BLaER1 (cell line): ENCODE measurements around the gene ENO4.

Source experiments
- H3K27ac ChIP-seq: shearing (Covaris generic); formaldehyde crosslinking; 2 replicates; pipeline ENCODE4 v1.8.1; 2022
- H3K27me3 ChIP-seq: shearing (Covaris generic); formaldehyde crosslinking; 2 replicates; pipeline ENCODE4 v1.8.1; 2022
- H3K36me3 ChIP-seq: shearing (Covaris generic); formaldehyde crosslinking; 2 replicates; pipeline ENCODE4 v1.8.1; 2022
- H3K4me1 ChIP-seq: shearing (Covaris generic); formaldehyde crosslinking; 2 replicates; pipeline ENCODE4 v1.8.1; 2022
- H3K4me2 ChIP-seq: shearing (Covaris generic); formaldehyde crosslinking; 2 replicates; pipeline ENCODE4 v1.8.1; 2022
- H3K4me3 ChIP-seq: shearing (Covaris generic); formaldehyde crosslinking; 2 replicates; pipeline ENCODE4 v1.8.1; 2022
- H3K9ac ChIP-seq: shearing (Covaris generic); formaldehyde crosslinking; 2 replicates; pipeline ENCODE4 v1.8.1; 2022
- H3K9me3 ChIP-seq: shearing (Covaris generic); formaldehyde crosslinking; 2 replicates; pipeline ENCODE4 v1.8.1; 2022
- H4K20me1 ChIP-seq: shearing (Covaris generic); formaldehyde crosslinking; 2 replicates; pipeline ENCODE4 v1.8.1; 2022
- Cebpa-rat ChIP-seq: shearing (Covaris generic); IDR thresholded peaks from 2 replicates; pipeline ENCODE4 v1.8.1; 2022

Gene ENO4

DNA sequence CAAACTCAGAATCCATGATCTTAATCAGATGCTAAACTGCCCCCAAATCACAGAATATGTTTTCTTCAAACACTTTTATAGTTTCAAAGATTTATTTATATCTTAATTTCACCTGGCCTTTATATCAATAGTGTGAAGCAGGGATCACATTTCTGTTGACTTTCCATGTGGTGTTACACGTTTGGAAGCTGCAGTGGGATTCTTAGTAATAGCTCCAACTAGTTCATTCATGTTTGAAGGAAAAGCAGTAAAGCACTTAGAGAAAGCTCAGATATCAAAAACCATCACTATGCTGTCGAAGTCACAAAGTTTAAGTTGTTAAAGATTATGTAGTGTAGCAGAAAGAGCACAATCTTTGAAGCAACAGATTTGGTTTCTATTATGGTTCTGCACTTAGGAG, 16.8 kb downstream of the ENO4 start:
- no peak overlapping the region for H3K4me2 ChIP-seq
- no peaks in the 10 kb centered on the region for H3K4me1 ChIP-seq
- H4K20me1 ChIP-seq = no peaks in the 10 kb centered on the region
- H3K9ac ChIP-seq = no peak overlapping the region
- no peak for TF ChIP-seq Cebpa-rat
- no peak overlapping the region for H3K4me3 ChIP-seq
- no peak overlapping the region for H3K27ac ChIP-seq
- no peaks in the 10 kb centered on the region for H3K27me3 ChIP-seq
- no peaks in the 10 kb centered on the region for H3K9me3 ChIP-seq
- no peaks in the 10 kb centered on the region for H3K36me3 ChIP-seq

- Histone ChIP-seq H3K4me3 (no peak overlapping the region), H3K27ac (no peak overlapping the region), H3K36me3 (no peaks in the 10 kb centered on the region), H3K27me3 (no peaks in the 10 kb centered on the region), H3K4me1 (no peaks in the 10 kb centered on the region), H3K9ac (no peak overlapping the region), H3K4me2 (no peak overlapping the region), H4K20me1 (no peaks in the 10 kb centered on the region), H3K9me3 (no peaks in the 10 kb centered on the region; the same call in 1 of the 2 replicates)
- TF ChIP-seq Cebpa-rat = no peak
Measured at GRCh38 chr10:116866987-116867595, 17.8 kb downstream of the ENO4 start.

- Histone ChIP-seq H3K4me3 (no peak overlapping the region), H3K4me1 (no peaks in the 10 kb centered on the region), H3K9ac (no peak overlapping the region), H3K4me2 (no peak overlapping the region), H3K27me3 (no peaks in the 10 kb centered on the region), H4K20me1 (no peaks in the 10 kb centered on the region), H3K36me3 (no peaks in the 10 kb centered on the region), H3K27ac (no peak overlapping the region), H3K9me3 (no peaks in the 10 kb centered on the region; the same call in 1 of the 2 replicates)
- TF ChIP-seq Cebpa-rat = no peak
Measured at GRCh38 chr10:116868198-116868676, 18.9 kb downstream of the ENO4 start.

DNA sequence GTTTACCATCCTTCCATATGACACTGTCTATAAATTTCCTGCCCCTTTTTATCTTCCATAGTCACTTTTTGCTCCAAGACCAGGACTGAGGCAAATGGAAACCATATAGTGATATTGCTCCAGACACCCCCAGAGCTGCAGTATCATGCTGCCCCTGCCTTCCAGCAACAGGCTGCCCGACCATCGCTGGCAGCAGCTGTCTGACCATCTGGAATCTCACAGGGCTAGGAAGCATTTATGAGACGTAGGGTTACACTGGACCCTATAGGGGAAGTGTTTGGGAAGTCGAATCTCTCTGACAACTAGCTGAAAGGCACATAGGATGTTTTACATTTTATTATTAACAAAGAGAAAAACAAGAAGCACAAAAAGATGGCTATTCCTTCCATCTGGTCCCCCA, 19.4 kb downstream of the ENO4 start:
- no peaks in the 10 kb centered on the region for H3K36me3 ChIP-seq
- H3K27me3 ChIP-seq = no peaks in the 10 kb centered on the region
- H3K9ac ChIP-seq = no peak overlapping the region
- H3K27ac ChIP-seq = no peak overlapping the region
- no peaks in the 10 kb centered on the region for H3K4me1 ChIP-seq
- H4K20me1 ChIP-seq = no peaks in the 10 kb centered on the region
- no peak overlapping the region for H3K4me3 ChIP-seq
- H3K4me2 ChIP-seq = no peak overlapping the region
- no peaks in the 10 kb centered on the region; the same call in 1 of the 2 replicates for H3K9me3 ChIP-seq
- TF ChIP-seq Cebpa-rat = no peak

DNA sequence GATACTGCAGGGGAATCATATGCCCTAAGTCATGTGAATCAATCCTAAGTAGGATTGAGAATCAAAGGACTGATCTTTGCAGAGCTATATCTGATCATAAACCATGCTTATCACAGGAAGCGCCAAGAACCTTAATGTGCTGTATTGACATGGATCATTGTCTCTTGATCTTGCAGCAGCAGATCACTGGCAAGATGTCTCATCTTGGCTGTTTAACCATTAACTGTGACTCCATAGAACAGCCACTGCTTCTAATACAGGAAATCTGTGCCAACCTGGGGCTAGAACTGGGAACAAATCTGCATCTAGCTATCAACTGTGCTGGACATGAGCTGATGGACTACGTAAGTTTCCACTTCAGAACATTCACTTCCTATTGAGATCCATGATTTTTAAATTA, 21.6 kb downstream of the ENO4 start:
- H3K27ac ChIP-seq = no peak overlapping the region
- no peak overlapping the region for H3K9ac ChIP-seq
- no peak for TF ChIP-seq Cebpa-rat
- no peaks in the 10 kb centered on the region for H3K4me1 ChIP-seq
- no peaks in the 10 kb centered on the region for H4K20me1 ChIP-seq
- no peak overlapping the region for H3K4me2 ChIP-seq
- H3K4me3 ChIP-seq = no peak overlapping the region
- no peaks in the 10 kb centered on the region for H3K27me3 ChIP-seq
- no peaks in the 10 kb centered on the region; the same call in 1 of the 2 replicates for H3K9me3 ChIP-seq
- no peaks in the 10 kb centered on the region for H3K36me3 ChIP-seq

DNA sequence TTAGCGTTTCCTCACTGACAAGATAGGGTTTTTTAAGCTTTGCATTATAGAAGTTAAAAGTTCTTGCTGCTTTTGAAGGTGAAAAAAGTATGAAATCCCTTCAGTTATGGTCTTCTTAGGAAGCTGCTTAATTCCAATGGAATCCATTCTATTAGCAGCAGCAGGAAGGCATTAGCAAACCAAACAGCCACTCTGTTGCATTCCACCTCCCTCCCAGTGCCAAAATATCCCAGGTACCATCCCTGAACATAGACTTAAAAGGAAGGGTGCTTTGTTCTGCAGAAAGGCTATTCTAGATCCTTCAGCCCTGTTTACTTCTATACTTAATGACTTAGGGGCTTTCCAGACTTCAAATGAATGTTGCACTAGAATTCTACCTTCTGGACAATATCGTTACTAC, 23.8 kb downstream of the ENO4 start:
- Histone ChIP-seq H3K36me3 (no peaks in the 10 kb centered on the region), H3K4me2 (no peak overlapping the region), H3K9me3 (no peaks in the 10 kb centered on the region; the same call in 1 of the 2 replicates), H3K4me3 (no peak overlapping the region), H3K27ac (no peak overlapping the region), H3K27me3 (no peaks in the 10 kb centered on the region), H4K20me1 (no peaks in the 10 kb centered on the region), H3K4me1 (no peaks in the 10 kb centered on the region), H3K9ac (no peak overlapping the region)
- TF ChIP-seq Cebpa-rat = no peak

DNA sequence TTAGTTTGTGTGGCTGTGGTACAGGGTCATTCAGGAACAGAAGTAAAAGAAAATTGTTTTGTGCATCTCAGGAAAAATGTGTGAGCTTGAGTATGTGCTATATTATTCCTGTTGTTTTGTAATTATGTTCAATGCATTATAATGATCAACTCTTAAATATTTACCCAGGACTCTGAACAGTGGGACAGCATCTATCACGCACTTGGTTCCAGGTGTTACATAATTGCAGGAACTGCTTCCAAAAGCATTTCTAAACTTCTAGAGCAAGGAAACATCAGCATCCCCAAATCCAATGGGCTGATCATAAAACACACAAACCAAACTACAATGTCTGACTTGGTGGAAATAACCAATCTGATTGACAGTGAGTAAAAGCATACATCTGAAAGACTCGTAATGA, 26.6 kb downstream of the ENO4 start:
- Histone ChIP-seq H4K20me1 (no peaks in the 10 kb centered on the region), H3K4me2 (no peak overlapping the region), H3K4me1 (no peaks in the 10 kb centered on the region), H3K36me3 (no peaks in the 10 kb centered on the region), H3K9ac (no peak overlapping the region), H3K27ac (no peak overlapping the region), H3K9me3 (no peaks in the 10 kb centered on the region; the same call in 1 of the 2 replicates), H3K27me3 (no peaks in the 10 kb centered on the region), H3K4me3 (no peak overlapping the region)
- no peak for TF ChIP-seq Cebpa-rat

DNA sequence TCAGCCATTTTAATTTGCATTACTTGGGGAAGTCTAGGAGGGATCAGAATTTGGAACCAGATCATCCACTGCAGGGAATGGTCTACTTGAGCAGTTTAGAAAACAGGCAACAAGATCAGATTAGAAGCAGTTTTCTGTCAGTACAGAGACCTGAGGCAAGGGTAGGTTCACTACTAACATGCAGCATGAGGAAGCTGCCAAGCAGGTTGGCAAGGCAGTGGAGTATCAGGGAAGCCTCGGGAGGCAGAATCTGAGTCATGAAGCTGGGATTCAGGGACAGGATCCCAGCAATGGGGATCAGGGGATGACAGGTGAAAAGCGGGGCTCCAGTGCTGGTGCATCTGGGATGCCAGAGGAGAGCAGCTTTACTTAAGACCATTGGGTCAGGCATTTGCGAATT, 28.1 kb downstream of the ENO4 start:
- Histone ChIP-seq H3K27me3 (no peaks in the 10 kb centered on the region), H3K4me3 (no peak overlapping the region), H3K9ac (no peak overlapping the region)

DNA sequence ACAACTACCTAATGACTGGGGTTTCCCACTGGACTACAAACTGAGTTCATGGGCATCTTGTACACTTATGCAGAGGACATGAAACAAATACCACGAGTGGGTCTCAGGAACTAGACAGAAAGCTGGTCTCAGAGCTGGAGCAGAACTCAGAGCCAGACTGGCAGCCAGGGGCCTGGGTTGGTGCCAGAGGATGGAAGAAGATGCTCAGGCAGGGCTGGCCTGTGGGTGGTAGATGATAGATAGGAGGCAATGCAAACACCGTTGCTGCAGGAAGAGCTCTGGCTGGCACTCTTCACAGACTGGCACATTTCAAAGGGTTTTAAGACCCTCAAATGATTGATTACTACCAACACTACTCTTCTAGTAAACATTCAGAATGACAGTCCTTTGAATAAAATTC, 28.8 kb downstream of the ENO4 start:
- Histone ChIP-seq H3K9ac (no peak overlapping the region), H3K9me3 (no peaks in the 10 kb centered on the region), H3K4me1 (no peaks in the 10 kb centered on the region), H3K27me3 (no peaks in the 10 kb centered on the region), H3K36me3 (no peaks in the 10 kb centered on the region), H3K27ac (no peak overlapping the region), H4K20me1 (no peaks in the 10 kb centered on the region), H3K4me3 (no peak overlapping the region), H3K4me2 (no peak overlapping the region)
- no peak for TF ChIP-seq Cebpa-rat

More for the DNA sequence above, 28.1 kb downstream of the ENO4 start:
- Histone ChIP-seq H3K36me3 (no peaks in the 10 kb centered on the region), H3K4me2 (no peak overlapping the region), H3K27ac (no peak overlapping the region), H4K20me1 (no peaks in the 10 kb centered on the region), H3K4me1 (no peaks in the 10 kb centered on the region), H3K9me3 (no peaks in the 10 kb centered on the region)
- no peak for TF ChIP-seq Cebpa-rat

DNA sequence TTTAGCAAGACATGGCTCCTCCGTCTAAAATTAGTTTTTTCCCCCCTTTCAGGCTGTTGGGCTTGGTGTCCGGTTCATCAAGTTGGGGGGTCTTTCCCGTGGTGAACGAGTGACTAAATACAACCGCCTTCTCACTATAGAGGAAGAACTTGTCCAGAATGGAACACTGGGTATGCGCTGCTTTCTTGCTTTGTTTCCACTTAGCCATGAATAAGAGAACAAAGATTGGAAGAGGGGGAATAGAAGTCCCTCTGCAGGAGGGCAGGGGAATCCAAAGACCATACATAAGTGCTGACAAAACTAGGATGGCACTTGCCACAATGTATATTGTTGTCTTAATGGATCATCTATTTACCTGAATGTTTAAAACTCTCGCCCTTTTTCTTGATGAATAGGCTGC, 30.5 kb downstream of the ENO4 start:
- Histone ChIP-seq H3K4me1 (no peaks in the 10 kb centered on the region), H3K4me2 (no peak overlapping the region), H3K27ac (no peak overlapping the region), H3K36me3 (no peaks in the 10 kb centered on the region), H4K20me1 (no peaks in the 10 kb centered on the region), H3K9me3 (no peaks in the 10 kb centered on the region), H3K27me3 (no peaks in the 10 kb centered on the region), H3K9ac (no peak overlapping the region), H3K4me3 (no peak overlapping the region)
- no peak for TF ChIP-seq Cebpa-rat
